Astrocyte (in vitro differentiated cells and primary cell): ENCODE results near the gene TAF11L14. TPM values are rescaled to one million over a fixed set of nuclear protein-coding genes. Genes with fewer than 3 reads are reported as not detected.
A peak's percentile ranks its signal among the peaks of the same experiment; 100 is the strongest.

Experiments
- DNase-seq: peaks from one replicate; pipeline ENCODE4 v3.0.0-alpha.2; 2010; ENCODE audit warnings: low read depth
- FAIRE-seq: peaks from 2 replicates; lab custom pipeline; 2011; peaks lifted over from hg19 to GRCh38; lab: Jason Lieb, UNC
- H2AFZ ChIP-seq: 2 replicates; pipeline ENCODE4 v1.6.0; 2012; ENCODE audit warnings: low read depth, low read length, inconsistent platforms
- H3K27ac ChIP-seq: 2 replicates; pipeline ENCODE4 v1.5.1; 2011; ENCODE audit warnings: low read depth, low read length, inconsistent platforms
- H3K27me3 ChIP-seq: 2 replicates; pipeline ENCODE4 v1.6.0; 2011; ENCODE audit warnings: low read length, inconsistent platforms; ENCODE audit not compliant: insufficient read depth
- H3K36me3 ChIP-seq: 2 replicates; pipeline ENCODE4 v1.5.1; 2011; ENCODE audit warnings: low read length, inconsistent platforms; ENCODE audit not compliant: insufficient read depth
- H3K4me1 ChIP-seq: 2 replicates; pipeline ENCODE4 v1.5.1; 2011; ENCODE audit warnings: low read length, inconsistent platforms; ENCODE audit not compliant: insufficient read depth
- H3K4me2 ChIP-seq: 2 replicates; pipeline ENCODE4 v1.6.0; 2012; ENCODE audit warnings: low read length, inconsistent platforms
- H3K4me3 ChIP-seq: 2 replicates; pipeline ENCODE4 v1.5.1; 2011; ENCODE audit warnings: low read depth, mild to moderate bottlenecking, low read length, inconsistent platforms; ENCODE audit not compliant: insufficient read depth
- H3K79me2 ChIP-seq: 2 replicates; pipeline ENCODE4 v1.6.0; 2012; ENCODE audit warnings: mild to moderate bottlenecking, low read length, inconsistent platforms; ENCODE audit not compliant: insufficient read depth
- H3K9ac ChIP-seq: 2 replicates; pipeline ENCODE4 v1.6.0; 2012; ENCODE audit warnings: mild to moderate bottlenecking, low read length, inconsistent platforms
- H3K9me3 ChIP-seq: 2 replicates; pipeline ENCODE4 v1.5.1; 2012; ENCODE audit warnings: low read depth, mild to moderate bottlenecking, low read length, inconsistent platforms; ENCODE audit not compliant: insufficient read depth
- H4K20me1 ChIP-seq: 2 replicates; pipeline ENCODE4 v1.6.0; 2012; ENCODE audit warnings: low read length, inconsistent platforms; ENCODE audit not compliant: insufficient read depth
- H3K27ac Mint-ChIP-seq: one replicate; pipeline ENCODE4 v1.8.0; 2021; ENCODE audit warnings: mild to moderate bottlenecking, mixed read lengths; ENCODE audit not compliant: unreplicated experiment
- H3K27me3 Mint-ChIP-seq: one replicate; pipeline ENCODE4 v1.8.0; 2021; ENCODE audit warnings: low read depth, mixed read lengths; ENCODE audit not compliant: unreplicated experiment
- H3K36me3 Mint-ChIP-seq: one replicate; pipeline ENCODE4 v1.8.0; 2021; ENCODE audit warnings: low read depth, mixed read lengths; ENCODE audit not compliant: unreplicated experiment
- H3K4me1 Mint-ChIP-seq: one replicate; pipeline ENCODE4 v1.8.0; 2021; ENCODE audit warnings: low read depth, mixed read lengths; ENCODE audit not compliant: unreplicated experiment
- H3K4me3 Mint-ChIP-seq: one replicate; pipeline ENCODE4 v1.8.0; 2021; ENCODE audit warnings: mild to moderate bottlenecking, moderate library complexity, mixed read lengths; ENCODE audit not compliant: unreplicated experiment
- H3K9me3 Mint-ChIP-seq: one replicate; pipeline ENCODE4 v1.8.0; 2021; ENCODE audit warnings: mild to moderate bottlenecking, mixed read lengths; ENCODE audit not compliant: unreplicated experiment
- EZH2 ChIP-seq: IDR thresholded peaks from 2 replicates; pipeline ENCODE4 v1.6.1; 2012; ENCODE audit warnings: mild to moderate bottlenecking, low read length, inconsistent platforms; ENCODE audit not compliant: insufficient read depth
- total RNA-seq: library from RNA; stranded (reverse); gene quantifications from 2 replicates; pipeline ENCODE4 v1.2.1, GENCODE V29; 2021
- TF ChIP-seq, protein P1 (sequence below): IDR thresholded peaks from 2 replicates; pipeline ENCODE4 v1.5.1; 2011; ENCODE audit warnings: low read depth, mild to moderate bottlenecking, inconsistent platforms, low read length, moderate library complexity; ENCODE audit not compliant: insufficient read depth

Gene TAF11L14
- total RNA-seq, 1 donor from 2014 or later: 0.41 TPM

DNA sequence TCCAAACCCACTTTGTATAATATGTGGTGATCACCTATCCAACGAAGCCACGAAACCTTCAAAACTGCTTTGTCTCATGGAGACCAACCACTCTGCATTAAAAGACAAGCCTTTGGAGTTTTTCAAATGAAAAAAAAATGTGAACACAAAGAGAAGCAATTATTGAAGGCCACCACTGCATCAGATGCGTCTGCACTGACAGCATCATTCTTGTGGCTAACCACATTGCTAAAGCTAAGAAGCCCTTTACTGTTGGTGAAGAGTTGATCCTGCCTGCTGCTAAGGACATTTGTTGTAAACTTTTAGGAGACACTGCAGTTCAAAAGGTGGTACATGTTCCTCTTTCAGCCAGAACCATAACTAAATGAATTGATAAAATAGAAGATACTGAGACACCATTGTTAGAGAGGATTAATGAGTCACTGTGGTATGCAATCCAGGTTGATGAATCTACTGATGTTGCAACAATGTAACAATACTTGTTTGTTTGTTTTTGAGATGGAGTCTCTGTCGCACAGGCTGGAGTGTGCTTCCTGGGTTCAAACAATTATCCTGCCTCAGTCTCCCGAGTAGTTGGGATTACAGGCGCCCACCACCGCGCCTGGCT lies 45.4 kb downstream of the TAF11L14 start:
- no peak for DNase-seq
- Histone ChIP-seq H4K20me1 (no peaks in the 10 kb centered on the region), H2AFZ (no peak overlapping the region), H3K9me3 (no peaks in the 10 kb centered on the region), H3K79me2 (no peaks in the 10 kb centered on the region), H3K27me3 (no peaks in the 10 kb centered on the region), H3K4me2 (no peak overlapping the region), H3K36me3 (no peaks in the 10 kb centered on the region), H3K9ac (no peak overlapping the region), H3K27ac (no peak overlapping the region), H3K4me1 (no peaks in the 10 kb centered on the region), H3K4me3 (no peak overlapping the region)
- TF ChIP-seq, protein P1, sequence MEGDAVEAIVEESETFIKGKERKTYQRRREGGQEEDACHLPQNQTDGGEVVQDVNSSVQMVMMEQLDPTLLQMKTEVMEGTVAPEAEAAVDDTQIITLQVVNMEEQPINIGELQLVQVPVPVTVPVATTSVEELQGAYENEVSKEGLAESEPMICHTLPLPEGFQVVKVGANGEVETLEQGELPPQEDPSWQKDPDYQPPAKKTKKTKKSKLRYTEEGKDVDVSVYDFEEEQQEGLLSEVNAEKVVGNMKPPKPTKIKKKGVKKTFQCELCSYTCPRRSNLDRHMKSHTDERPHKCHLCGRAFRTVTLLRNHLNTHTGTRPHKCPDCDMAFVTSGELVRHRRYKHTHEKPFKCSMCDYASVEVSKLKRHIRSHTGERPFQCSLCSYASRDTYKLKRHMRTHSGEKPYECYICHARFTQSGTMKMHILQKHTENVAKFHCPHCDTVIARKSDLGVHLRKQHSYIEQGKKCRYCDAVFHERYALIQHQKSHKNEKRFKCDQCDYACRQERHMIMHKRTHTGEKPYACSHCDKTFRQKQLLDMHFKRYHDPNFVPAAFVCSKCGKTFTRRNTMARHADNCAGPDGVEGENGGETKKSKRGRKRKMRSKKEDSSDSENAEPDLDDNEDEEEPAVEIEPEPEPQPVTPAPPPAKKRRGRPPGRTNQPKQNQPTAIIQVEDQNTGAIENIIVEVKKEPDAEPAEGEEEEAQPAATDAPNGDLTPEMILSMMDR: no peak
- no peak for TF ChIP-seq EZH2
- Mint-ChIP-seq H3K4me3 (no peak overlapping the region), H3K4me1 (no peaks in the 10 kb centered on the region), H3K9me3 (no peaks in the 10 kb centered on the region), H3K27ac (peak overlapping the region; percentile 66), H3K27me3 (no peaks in the 10 kb centered on the region), H3K36me3 (no peaks in the 10 kb centered on the region)
- FAIRE-seq: no peak

DNA sequence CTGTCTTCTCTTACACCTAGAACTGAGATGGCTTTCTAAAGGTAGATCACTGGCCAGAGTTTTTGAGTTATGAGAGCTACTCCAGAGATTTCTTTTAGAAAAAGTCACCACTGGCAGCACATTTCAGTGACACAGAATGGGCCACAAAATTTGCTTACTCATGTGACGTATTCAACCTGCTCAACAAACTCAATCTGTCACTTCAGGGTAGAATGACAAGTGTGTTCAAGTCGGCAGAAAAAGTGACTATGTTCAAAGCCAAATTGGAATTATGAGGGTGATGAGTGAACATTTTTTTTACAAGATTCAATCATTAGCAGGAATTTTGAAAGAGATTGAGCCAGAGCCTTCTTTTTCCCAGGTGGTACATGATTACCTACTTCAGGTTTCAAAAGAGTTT lies 46.5 kb downstream of the TAF11L14 start:
- Histone ChIP-seq H3K27ac (no peak overlapping the region), H4K20me1 (no peaks in the 10 kb centered on the region), H3K9me3 (no peaks in the 10 kb centered on the region), H3K4me1 (no peaks in the 10 kb centered on the region), H3K36me3 (no peaks in the 10 kb centered on the region), H3K4me3 (no peak overlapping the region), H3K27me3 (no peaks in the 10 kb centered on the region), H3K79me2 (no peaks in the 10 kb centered on the region), H3K9ac (no peak overlapping the region), H3K4me2 (no peak overlapping the region), H2AFZ (no peak overlapping the region)
- Mint-ChIP-seq H3K4me1 (no peaks in the 10 kb centered on the region), H3K4me3 (no peak overlapping the region), H3K36me3 (no peaks in the 10 kb centered on the region), H3K27ac (no peak overlapping the region), H3K9me3 (no peaks in the 10 kb centered on the region), H3K27me3 (no peaks in the 10 kb centered on the region)
- FAIRE-seq (no peak), DNase-seq (no peak)
- TF ChIP-seq, protein P1: no peak
- no peak for TF ChIP-seq EZH2

Other genes with a start within 250 kb of the TAF11L14 start
- gene TAF11L2, start 136.2 kb upstream of the TAF11L14 start, total RNA-seq: not detected in 2 replicates
- not detected in 2 replicates for gene TAF11L3, start 116.1 kb upstream of the TAF11L14 start, total RNA-seq
- gene TAF11L4, start 112.7 kb upstream of the TAF11L14 start, total RNA-seq: not detected in 2 replicates
- not detected in 2 replicates for gene TAF11L5, start 109.2 kb upstream of the TAF11L14 start, total RNA-seq
- not detected in 2 replicates for gene TAF11L6, start 105.8 kb upstream of the TAF11L14 start, total RNA-seq
- gene TAF11L7, start 48.7 kb upstream of the TAF11L14 start, total RNA-seq: not detected in 2 replicates
- gene TAF11L8, start 43.5 kb upstream of the TAF11L14 start, total RNA-seq: not detected in 2 replicates
- gene TAF11L9, start 40.1 kb upstream of the TAF11L14 start, total RNA-seq: not detected in 2 replicates
- not detected in 2 replicates for gene TAF11L10, start 36.6 kb upstream of the TAF11L14 start, total RNA-seq
- 0.41 TPM in 1 of 2 replicates, not detected in the other for gene TAF11L11, start 30.3 kb upstream of the TAF11L14 start, total RNA-seq
- gene TAF11L12, start 24.1 kb upstream of the TAF11L14 start, total RNA-seq: 0.34 TPM in 1 of 2 replicates, not detected in the other
- gene TAF11L13, start 2.4 kb upstream of the TAF11L14 start, total RNA-seq: not detected in 2 replicates